H1 (cell line): ENCODE data around the gene CORIN. TPM values are rescaled to one million over a fixed set of nuclear protein-coding genes. Genes with fewer than 3 reads are reported as not detected.

Experiments used
- CTCF ChIA-PET: fragments of 300-600 bp; sonication (Branson Sonifier 250); formaldehyde crosslinking; loops from one replicate; lab custom pipeline; 2021; ENCODE audit not compliant: partially characterized antibody; lab: Charles Lee
- POLR2A ChIA-PET: fragments of 300-600 bp; sonication (Branson Sonifier 250); formaldehyde crosslinking; loops from one replicate; lab custom pipeline; 2021; ENCODE audit warnings: inconsistent platforms; ENCODE audit not compliant: partially characterized antibody; lab: Charles Lee
- DNase-seq, 2 experiments: peaks; one replicate each; pipeline versions ENCODE4 v3.0.0 to v3.0.0-alpha.2; 2010 to 2022; ENCODE audit warnings: low spot score in 2 of 2, low read depth in 1 of 2, mixed read lengths in 1 of 2
- FAIRE-seq: peaks from 2 replicates; lab custom pipeline; 2011; peaks lifted over from hg19 to GRCh38; lab: Jason Lieb, UNC
- H2AFZ ChIP-seq: 2 replicates; pipeline ENCODE4 v1.8.1; 2012; ENCODE audit warnings: low read length, inconsistent platforms
- H2AK5ac ChIP-seq: 2 replicates; pipeline ENCODE4 v1.6.1; 2013; ENCODE audit warnings: low read depth, low read length
- H2BK120ac ChIP-seq: replicated peaks from 2 replicates; pipeline ENCODE3; 2013; ENCODE audit warnings: low read depth, low read length, inconsistent platforms
- H2BK12ac ChIP-seq: 2 replicates; pipeline ENCODE4 v1.6.1; 2013; ENCODE audit warnings: low read depth, low read length
- H2BK15ac ChIP-seq: 2 replicates; pipeline ENCODE4 v1.6.1; 2013; ENCODE audit warnings: low read length
- H2BK20ac ChIP-seq: 2 replicates; pipeline ENCODE4 v1.6.1; 2013; ENCODE audit warnings: low read length
- H2BK5ac ChIP-seq: 2 replicates; pipeline ENCODE4 v1.6.1; 2013; ENCODE audit warnings: low read depth, low read length
- H3K14ac ChIP-seq: 2 replicates; pipeline ENCODE4 v1.6.1; 2013; ENCODE audit warnings: inconsistent platforms; ENCODE audit not compliant: insufficient read length
- H3K18ac ChIP-seq: 2 replicates; pipeline ENCODE4 v1.6.1; 2013; ENCODE audit warnings: low read length; ENCODE audit errors: extremely low read depth
- H3K23ac ChIP-seq: 2 replicates; pipeline ENCODE4 v1.6.1; 2013; ENCODE audit warnings: inconsistent platforms; ENCODE audit not compliant: insufficient read length
- H3K23me2 ChIP-seq: 2 replicates; pipeline ENCODE4 v1.6.1; 2013; ENCODE audit warnings: low read depth, low read length
- H3K27ac ChIP-seq: 2 replicates; pipeline ENCODE4 v1.6.1; 2011; ENCODE audit warnings: low read depth, low read length, inconsistent platforms
- H3K27me3 ChIP-seq, 4 experiments: replicated peaks in 1 of 4; 1 replicate in 1 of 4; 2 replicates in 3 of 4; pipeline versions ENCODE4 v1.6.1 to v1.8.1; 2011 to 2013; ENCODE audit warnings: low read length in 3 of 4, mild to moderate bottlenecking in 3 of 4, inconsistent platforms in 2 of 4, mixed read lengths in 2 of 4, moderate library complexity in 1 of 4; ENCODE audit not compliant: control insufficient read depth in 3 of 4, insufficient read depth in 3 of 4; ENCODE audit errors: extremely low read depth in 1 of 4
- H3K36me3 ChIP-seq, 4 experiments: 2 replicates each; pipeline versions ENCODE4 v1.6.1 to v1.8.1; 2011 to 2013; ENCODE audit warnings: mild to moderate bottlenecking in 4 of 4, low read length in 3 of 4, moderate library complexity in 2 of 4, control low read depth in 1 of 4, inconsistent platforms in 1 of 4; ENCODE audit not compliant: insufficient read depth in 4 of 4, control insufficient read depth in 2 of 4
- H3K4ac ChIP-seq: replicated peaks from 2 replicates; pipeline ENCODE3; 2013; ENCODE audit warnings: low read length, low read depth, mixed read lengths, inconsistent platforms; ENCODE audit not compliant: insufficient read length
- H3K4me1 ChIP-seq, 4 experiments: replicated peaks in 1 of 4; 1 replicate in 1 of 4; 2 replicates in 3 of 4; pipeline versions ENCODE4 v1.6.1 to v1.8.1; 2011 to 2013; ENCODE audit warnings: low read length in 3 of 4, inconsistent platforms in 2 of 4, mixed read lengths in 1 of 4; ENCODE audit not compliant: insufficient read depth in 4 of 4, control insufficient read depth in 3 of 4
- H3K4me2 ChIP-seq, 2 experiments: 2 replicates each; pipeline versions ENCODE4 v1.6.1 to v1.8.1; 2011 to 2013; ENCODE audit warnings: low read depth in 2 of 2, low read length in 2 of 2, control low read depth in 1 of 2, inconsistent platforms in 1 of 2, mild to moderate bottlenecking in 1 of 2; ENCODE audit not compliant: insufficient read depth in 1 of 2
- H3K4me3 ChIP-seq, 4 experiments: fragments of 200-600, 300-600 bp in 1 of 4; sonication (generic), shearing (Covaris generic), sonication (Bioruptor Twin) in 1 of 4; 2 replicates each; pipeline versions ENCODE4 v1.5.1 to v1.8.1; 2011 to 2016; ENCODE audit warnings: low read length in 4 of 4, low read depth in 3 of 4, control low read depth in 2 of 4, inconsistent platforms in 2 of 4, mild to moderate bottlenecking in 2 of 4, mixed read lengths in 1 of 4, moderate library complexity in 1 of 4; ENCODE audit not compliant: insufficient read depth in 2 of 4; ENCODE audit errors: extremely low read depth in 1 of 4
- H3K56ac ChIP-seq: replicated peaks from 2 replicates; pipeline ENCODE3; 2013; ENCODE audit warnings: low read depth, mild to moderate bottlenecking, mixed read lengths, low read length, inconsistent platforms; ENCODE audit not compliant: insufficient read length
- H3K79me1 ChIP-seq: 2 replicates; pipeline ENCODE4 v1.6.1; 2013; ENCODE audit warnings: low read depth, low read length, control low read depth
- H3K79me2 ChIP-seq, 2 experiments: 2 replicates each; pipeline versions ENCODE4 v1.6.1 to v1.8.1; 2012 to 2013; ENCODE audit warnings: low read length in 2 of 2, mild to moderate bottlenecking in 2 of 2, inconsistent platforms in 1 of 2; ENCODE audit not compliant: insufficient read depth in 2 of 2, control insufficient read depth in 1 of 2
- H3K9ac ChIP-seq, 4 experiments: replicated peaks in 1 of 4; 1 replicate in 1 of 4; 2 replicates in 3 of 4; pipeline versions ENCODE4 v1.6.1 to v1.8.1; 2011 to 2013; ENCODE audit warnings: low read depth in 3 of 4, low read length in 3 of 4, control low read depth in 2 of 4, mild to moderate bottlenecking in 2 of 4, moderate library complexity in 2 of 4, inconsistent platforms in 1 of 4; ENCODE audit errors: extremely low read depth in 1 of 4
- H3K9me3 ChIP-seq, 2 experiments: 2 replicates each; pipeline versions ENCODE4 v1.6.1 to v1.8.1; 2012 to 2013; ENCODE audit warnings: mild to moderate bottlenecking in 2 of 2, moderate library complexity in 2 of 2, control low read depth in 1 of 2, inconsistent platforms in 1 of 2, low read depth in 1 of 2, low read length in 1 of 2, mixed read lengths in 1 of 2; ENCODE audit not compliant: insufficient read depth in 2 of 2
- H4K20me1 ChIP-seq, 2 experiments: replicated peaks in 1 of 2; 2 replicates each; pipeline versions ENCODE3 to v1.8.1; 2011 to 2013; ENCODE audit warnings: inconsistent platforms in 2 of 2, low read length in 2 of 2, mild to moderate bottlenecking in 1 of 2; ENCODE audit not compliant: insufficient read depth in 2 of 2, control insufficient read depth in 1 of 2
- H4K5ac ChIP-seq: 2 replicates; pipeline ENCODE4 v1.6.1; 2013; ENCODE audit warnings: low read length, low read depth, mixed read lengths, inconsistent platforms; ENCODE audit not compliant: insufficient read length
- H4K8ac ChIP-seq: 2 replicates; pipeline ENCODE4 v1.8.0; 2013; ENCODE audit warnings: mild to moderate bottlenecking, moderate library complexity, low read length, inconsistent platforms; ENCODE audit not compliant: insufficient read depth; ENCODE audit errors: extremely low read depth
- H4K91ac ChIP-seq: replicated peaks from 2 replicates; pipeline ENCODE3; 2013; ENCODE audit warnings: low read length, mixed read lengths, inconsistent platforms; ENCODE audit not compliant: insufficient read length
- CBX8 ChIP-seq: fragments of 300-800, 300-1000 bp; sonication (generic); IDR thresholded peaks from 2 replicates; pipeline ENCODE4 v1.7.1; 2016; ENCODE audit warnings: low read depth, low read length, borderline replicate concordance
- CHD1 ChIP-seq: IDR thresholded peaks from 2 replicates; pipeline ENCODE4 v1.6.1; 2012; ENCODE audit warnings: low read depth, low read length, improper control_type of control experiment
- CTBP2 ChIP-seq: IDR thresholded peaks from 2 replicates; pipeline ENCODE4 v1.7.0; 2011; ENCODE audit warnings: borderline replicate concordance, mild to moderate bottlenecking, moderate library complexity, mixed read lengths, low read length; ENCODE audit not compliant: insufficient read depth, insufficient read length
- EP300 ChIP-seq, 2 experiments: IDR thresholded peaks; 1 replicate in 1 of 2; 2 replicates in 1 of 2; pipeline ENCODE4 v1.6.1; 2011 to 2012; ENCODE audit warnings: low read depth in 2 of 2, low read length in 2 of 2, mild to moderate bottlenecking in 2 of 2, borderline replicate concordance in 1 of 2, inconsistent platforms in 1 of 2, moderate library complexity in 1 of 2
- JUN ChIP-seq: IDR thresholded peaks from 2 replicates; pipeline ENCODE4 v1.6.1; 2011; ENCODE audit warnings: low read depth, mild to moderate bottlenecking, improper control_type of control experiment, low read length
- NRF1 ChIP-seq: IDR thresholded peaks from 2 replicates; pipeline ENCODE4 v1.6.1; 2011; ENCODE audit warnings: mild to moderate bottlenecking, low read depth, low read length, improper control_type of control experiment
- POLR2AphosphoS5 ChIP-seq: IDR thresholded peaks from 2 replicates; pipeline ENCODE4 v1.6.1; 2011; ENCODE audit warnings: low read depth, low read length
- SAP30 ChIP-seq: fragments of 300-600 bp; sonication (generic); IDR thresholded peaks from 2 replicates; pipeline ENCODE4 v1.7.1; 2012; ENCODE audit warnings: low read length, moderate library complexity, mild to moderate bottlenecking, inconsistent platforms; ENCODE audit not compliant: insufficient read depth, insufficient replicate concordance
- SP1 ChIP-seq: IDR thresholded peaks from 2 replicates; pipeline ENCODE4 v1.6.1; 2011; ENCODE audit warnings: low read depth, low read length
- SP2 ChIP-seq: IDR thresholded peaks from 2 replicates; pipeline ENCODE4 v1.6.1; 2012; ENCODE audit warnings: mild to moderate bottlenecking, low read length, inconsistent platforms
- SP4 ChIP-seq: IDR thresholded peaks from 2 replicates; pipeline ENCODE4 v1.6.1; 2012; ENCODE audit warnings: low read length, inconsistent platforms
- SUZ12 ChIP-seq: fragments of 200-600 bp; sonication (generic); IDR thresholded peaks from 2 replicates; pipeline ENCODE4 v1.6.1; 2012; ENCODE audit warnings: mild to moderate bottlenecking, inconsistent platforms, low read length, moderate library complexity, mixed read lengths
- TBP ChIP-seq: IDR thresholded peaks from 2 replicates; pipeline ENCODE4 v1.6.1; 2011; ENCODE audit warnings: low read depth, low read length, improper control_type of control experiment
- TEAD4 ChIP-seq: IDR thresholded peaks from 2 replicates; pipeline ENCODE4 v1.6.1; 2012; ENCODE audit warnings: low read depth, low read length, inconsistent platforms, mixed read lengths
- YY1 ChIP-seq: IDR thresholded peaks from 2 replicates; pipeline ENCODE4 v1.6.1; 2011; ENCODE audit warnings: low read depth, mild to moderate bottlenecking, low read length
- WGBS, 2 experiments: shearing (Covaris generic) in 1 of 2; methylation state at CpG; one replicate each; pipeline versions ENCODE4 v1.1.6 to v1.1.7; 2013 to 2015; ENCODE audit warnings: low lambda C conversion rate in 2 of 2, mixed read lengths in 2 of 2, inconsistent platforms in 1 of 2, low coverage in 1 of 2, missing lambda C conversion rate in 1 of 2; ENCODE audit not compliant: insufficient replicate concordance in 2 of 2, insufficient coverage in 1 of 2, insufficient read length in 1 of 2; ENCODE audit errors: extremely low coverage in 1 of 2, missing lambda C conversion rate in 1 of 2; 5-methylcytosine and 5-hydroxymethylcytosine counted together
- polyA plus RNA-seq, 7 experiments: library from polyadenylated mRNA; depleted of rRNA in 3 of 7; stranded (reverse) in 5 of 7; unstranded in 2 of 7; fragments of >200 nt in 5 of 7; fragments of 200-250 nt in 2 of 7; gene quantifications; 1 replicate in 5 of 7; 2 replicates in 1 of 7; 4 replicates in 1 of 7; pipeline versions ENCODE4 v1.2.1 to v1.2.3, GENCODE V29; 2011 to 2013; ENCODE audit warnings: missing spikeins in 2 of 7, mixed read lengths in 2 of 7
- total RNA-seq: library from RNA; stranded (reverse); fragmentation: NEBNext Ultra II Directional; extraction: Animal tissue kit (Norgen Biotek cat#: 25700); gene quantifications from 2 replicates; pipeline ENCODE4 v1.2.1, GENCODE V29; 2021

CORIN gene
- total and polyA plus RNA-seq, 2 of the 8 experiments (the other 6 are each of a cell fraction or from before 2014, with no cell fraction given): 0.09 to 0.32 TPM

DNA sequence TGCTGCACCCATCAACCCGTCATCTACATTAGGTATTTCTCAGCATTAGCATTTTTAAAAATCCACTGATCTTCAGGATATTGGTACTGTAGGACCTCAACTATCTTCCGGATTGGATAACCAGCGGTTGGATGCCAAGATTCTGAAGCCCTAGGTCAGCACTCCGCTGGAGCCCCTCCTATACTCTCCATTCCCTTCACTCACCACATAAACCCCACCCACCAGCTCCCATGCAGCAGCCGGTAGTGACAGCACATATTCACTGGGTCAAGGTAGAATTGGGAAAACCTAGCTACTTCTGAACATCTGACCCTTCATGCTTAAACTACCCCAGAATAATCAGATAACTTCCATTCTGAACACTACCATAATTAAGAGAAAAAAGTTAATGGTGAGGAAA lies 134.9 kb downstream of the CORIN start:
- H4K20me1 ChIP-seq: no peaks in the 10 kb centered on the region
- 80% methylated on average over 5 of the region's 5 CpGs; no CpG with 5 or more reads in 1 of the 2 experiments for WGBS, 2 experiments
- TF ChIP-seq TBP (no peak), SP4 (no peak), CBX8 (no peak), SP1 (no peak), SP2 (no peak), SUZ12 (no peak), POLR2AphosphoS5 (no peak), JUN (no peak), CHD1 (no peak), NRF1 (no peak), EP300 (IDR thresholded peaks at IDR 0.05; ENCODE audit: borderline replicate concordance in 1 of 2, low read depth in 2 of 2, low read length in 2 of 2) (no peak), CTBP2 (no peak), YY1 (no peak), SAP30 (no peak), TEAD4 (no peak)

More for the DNA sequence above, 134.9 kb downstream of the CORIN start:
- H3K56ac ChIP-seq: no peak overlapping the region
- H2BK120ac ChIP-seq: no peak overlapping the region
- no peaks in the 10 kb centered on the region for H3K79me2 ChIP-seq
- no peak overlapping the region for H2BK20ac ChIP-seq
- H3K23me2 ChIP-seq: no peaks in the 10 kb centered on the region
- no peak overlapping the region for H3K4me2 ChIP-seq
- no peak overlapping the region for H3K23ac ChIP-seq
- H2BK12ac ChIP-seq: no peak overlapping the region
- no peaks in the 10 kb centered on the region for H3K4me1 ChIP-seq
- no peak overlapping the region for H3K4me3 ChIP-seq
- H3K27ac ChIP-seq: no peak overlapping the region
- no peak overlapping the region for H3K14ac ChIP-seq
- H2AFZ ChIP-seq: peak overlapping the region; percentile 27; the same call in 1 of the 2 replicates
- FAIRE-seq (no peak), DNase-seq (no peak)
- H4K5ac ChIP-seq: no peak overlapping the region
- no peak overlapping the region for H4K8ac ChIP-seq
- no peak overlapping the region for H4K91ac ChIP-seq
- H3K79me1 ChIP-seq: no peaks in the 10 kb centered on the region
- H3K9ac ChIP-seq: no peak overlapping the region
- no peak overlapping the region for H3K4ac ChIP-seq
- H3K36me3 ChIP-seq: no peaks in the 10 kb centered on the region
- H3K9me3 ChIP-seq: no peaks in the 10 kb centered on the region
- no peaks in the 10 kb centered on the region for H3K27me3 ChIP-seq
- H2AK5ac ChIP-seq: no peak overlapping the region
- CTCF ChIA-PET: interaction anchor here (0.5 to 16.8 kb wide), 7 partner anchors 10 to 201 kb away, joined by 3 to 282 read pairs (median 3); partner anchors contain the start of gene CORIN
- POLR2A ChIA-PET: no interaction called here
- H2BK5ac ChIP-seq: no peak overlapping the region
- no peak overlapping the region for H2BK15ac ChIP-seq
- H3K18ac ChIP-seq: no peak overlapping the region
